BJ (cell line): ENCODE results near the gene NPHS1. TPM values are rescaled to one million over a fixed set of nuclear protein-coding genes. Genes with fewer than 3 reads are reported as not detected.
"Not testable (repeated sequence)": the region's sequence is repeated elsewhere in the genome, so short reads cannot be mapped to it uniquely, and the experiment has no call there.

Experiments used
- CTCF ChIA-PET: fragments of 350-600 bp; formaldehyde crosslinking; extraction: SDS; loops from one replicate; lab custom pipeline; 2021; ENCODE audit warnings: antibody characterized with exemption, inconsistent platforms; lab: Yijun Ruan, JAX
- POLR2A ChIA-PET: fragments of 300-600 bp; sonication (Branson Sonifier 250); formaldehyde crosslinking; extraction: SDS; loops from one replicate; lab custom pipeline; 2021; ENCODE audit warnings: antibody characterized with exemption; lab: Charles Lee
- DNase-seq: peaks from one replicate; pipeline ENCODE4 v3.0.0-alpha.2; 2011; ENCODE audit warnings: low read depth
- H3K27me3 ChIP-seq: 2 replicates; pipeline ENCODE4 v1.6.0; 2011; ENCODE audit warnings: low read length; ENCODE audit not compliant: control insufficient read depth, insufficient read depth
- H3K36me3 ChIP-seq: 2 replicates; pipeline ENCODE4 v1.5.1; 2011; ENCODE audit warnings: low read length; ENCODE audit not compliant: control insufficient read depth, insufficient read depth
- H3K4me3 ChIP-seq: 2 replicates; pipeline ENCODE4 v1.5.1; 2011; ENCODE audit warnings: low read depth, mild to moderate bottlenecking, control low read depth, low read length
- CTCF ChIP-seq: IDR thresholded peaks from 2 replicates; pipeline ENCODE4 v1.5.1; 2011; ENCODE audit warnings: low read depth, mild to moderate bottlenecking, control low read depth, inconsistent platforms, low read length, moderate library complexity; ENCODE audit not compliant: insufficient read depth
- polyA plus RNA-seq: library from polyadenylated mRNA; depleted of rRNA; stranded (reverse); fragments of >200 nt; gene quantifications from 2 replicates; pipeline ENCODE4 v1.2.3, GENCODE V29; 2011

NPHS1 gene
- polyA plus RNA-seq, 1 experiment: not detected

DNA sequence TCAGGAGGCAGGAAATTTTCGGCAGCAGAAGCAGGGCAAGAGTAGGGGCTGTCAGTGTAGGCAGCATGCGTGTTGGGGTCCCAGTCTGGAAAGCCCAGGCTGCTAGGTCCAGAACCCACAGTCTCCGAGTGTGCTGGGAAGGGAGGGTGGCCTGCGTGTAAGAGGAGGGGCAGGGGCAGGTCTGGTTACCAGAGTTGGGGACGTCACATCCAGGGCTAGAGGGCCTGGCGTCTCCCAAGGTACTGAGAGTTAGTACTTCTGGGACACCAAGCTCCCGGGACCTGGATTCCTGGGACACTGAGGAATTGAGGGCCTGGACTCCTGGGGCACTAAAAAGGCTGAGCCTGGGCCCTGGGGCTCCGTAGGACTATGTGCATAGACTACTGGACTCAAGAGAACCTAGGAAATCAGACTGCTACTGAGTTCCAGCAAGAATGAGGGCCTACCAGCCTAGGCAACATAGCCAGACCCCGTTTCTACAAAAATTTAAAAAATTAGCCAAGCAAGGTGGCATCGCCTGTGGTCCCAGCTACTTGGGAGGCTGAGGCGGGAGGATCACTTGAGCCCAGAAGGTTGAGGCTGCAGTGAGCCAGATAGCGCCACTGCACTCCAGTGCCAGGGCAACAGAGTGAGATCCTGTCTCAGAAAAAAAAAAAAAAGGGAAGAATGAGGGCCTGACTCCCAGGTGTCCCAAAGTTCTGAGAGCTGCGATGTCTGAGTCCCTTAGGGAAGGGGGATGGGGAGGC, 45.6 kb upstream of the NPHS1 start:
- no peak for DNase-seq
- no peak for TF ChIP-seq CTCF
- peak overlapping the region; percentile 77 for H3K4me3 ChIP-seq
- no peaks in the 10 kb centered on the region for H3K27me3 ChIP-seq
- POLR2A ChIA-PET: no interaction called here
- peaks cover 17% of the 10 kb centered on the region for H3K36me3 ChIP-seq
- CTCF ChIA-PET: interaction anchor here (1.4 to 1.5 kb wide), 2 partner anchors 16 to 33 kb away, joined by 5 to 6 read pairs; no protein-coding TSS in a partner anchor

DNA sequence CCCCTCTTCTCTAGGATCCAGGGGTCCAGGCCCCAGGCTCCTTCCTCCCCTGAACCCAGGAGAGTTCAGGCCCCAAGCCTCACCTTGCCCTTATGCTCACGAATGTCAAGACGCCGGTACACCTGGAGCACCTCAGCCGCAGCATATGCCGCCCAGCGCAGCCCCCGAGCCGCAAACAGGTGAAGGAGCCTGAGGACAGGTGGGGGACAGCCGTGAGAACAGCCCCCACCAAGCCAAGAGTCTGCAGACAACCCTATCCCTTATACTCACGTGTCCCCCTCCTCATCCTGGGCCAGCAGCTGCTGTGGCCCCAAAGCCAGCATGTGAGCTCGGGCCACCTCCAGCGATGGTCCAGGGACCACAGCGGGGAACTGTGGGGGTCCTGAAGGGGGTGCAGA, 44.3 kb upstream of the NPHS1 start:
- Histone ChIP-seq H3K27me3 (no peaks in the 10 kb centered on the region), H3K4me3 (no peak overlapping the region), H3K36me3 (peaks cover 20% of the 10 kb centered on the region)
- no peak for TF ChIP-seq CTCF
- DNase-seq: no peak
- ChIA-PET POLR2A (no interaction called here), CTCF (no interaction called here)

GRCh38 chr19:35895911-35896642, 43.8 kb upstream of the NPHS1 start:
- Histone ChIP-seq H3K36me3 (peaks cover 20% of the 10 kb centered on the region), H3K27me3 (no peaks in the 10 kb centered on the region), H3K4me3 (no peak overlapping the region)
- ChIA-PET CTCF (interaction anchor here (0.8 kb wide), 1 partner anchor 30 kb away, joined by 3 read pairs; no protein-coding TSS in a partner anchor), POLR2A (no interaction called here)
- no peak for DNase-seq
- no peak for TF ChIP-seq CTCF

DNA sequence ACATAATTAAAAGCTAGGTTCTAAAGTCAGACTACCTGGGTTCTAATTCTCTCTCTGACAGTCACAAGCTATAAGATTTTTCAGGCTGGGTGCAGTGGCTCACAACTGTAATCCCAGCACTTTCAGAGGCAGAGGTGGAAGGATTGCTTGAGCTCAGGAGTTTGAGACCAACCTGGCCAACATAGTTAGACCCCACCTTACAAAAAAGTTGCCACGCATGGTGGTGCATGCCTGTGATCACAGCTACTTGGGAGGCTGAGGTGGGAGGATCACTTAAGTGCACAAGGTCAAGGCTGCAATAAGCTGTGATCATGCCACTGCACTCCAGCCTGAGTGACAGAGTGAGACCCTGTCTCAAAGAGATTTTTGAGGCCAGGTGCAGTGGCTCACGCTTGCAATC, 42.0 kb upstream of the NPHS1 start:
- DNase-seq: no peak
- ChIA-PET POLR2A (interaction anchor here (0.7 kb wide), 1 partner anchor 37 kb away, joined by 3 read pairs; no protein-coding TSS in a partner anchor), CTCF (interaction anchor here (1.7 to 2.7 kb wide), 2 partner anchors 12 to 37 kb away, joined by 7 to 18 read pairs; no protein-coding TSS in a partner anchor)
- Histone ChIP-seq H3K4me3 (no peak overlapping the region), H3K27me3 (no peaks in the 10 kb centered on the region), H3K36me3 (peaks cover 30% of the 10 kb centered on the region)
- no peak for TF ChIP-seq CTCF

GRCh38 chr19:35891819-35892218, 39.5 kb upstream of the NPHS1 start:
- H3K27me3 ChIP-seq, POLR2A ChIA-PET, DNase-seq, H3K4me3 ChIP-seq: not testable (repeated sequence)
- peaks cover 37% of the 10 kb centered on the region for H3K36me3 ChIP-seq
- CTCF ChIA-PET: interaction anchor here (1.0 to 1.4 kb wide), 2 partner anchors 9 to 39 kb away, joined by 3 to 5 read pairs; no protein-coding TSS in a partner anchor
